Astrocyte of the cerebellum (primary cell): ENCODE measurements around the gene CDH4.

Experiments
- DNase-seq: peaks from one replicate; pipeline ENCODE4 v3.0.0-alpha.2; 2011; ENCODE audit warnings: low read depth
- H3K4me3 ChIP-seq: 2 replicates; pipeline ENCODE4 v1.5.1; 2011; ENCODE audit warnings: mild to moderate bottlenecking, low read depth, low read length, moderate library complexity
- CTCF ChIP-seq: IDR thresholded peaks from 2 replicates; pipeline ENCODE4 v1.5.1; 2012; ENCODE audit warnings: low read length, low read depth, moderate library complexity, mild to moderate bottlenecking; ENCODE audit errors: missing control alignments
- in situ Hi-C: cut with HindIII; loops from 2 replicates; pipeline ENCODE4 v1.10.0; 2017; ENCODE audit warnings: low sequenced_read_pairs

CDH4 gene

GRCh38 chr20:61949363-61949713 is 697.3 kb downstream of the CDH4 start:
- H3K4me3 ChIP-seq = no peak overlapping the region
- in situ Hi-C loops = no loop called here
- DNase-seq = no peak
- TF ChIP-seq CTCF = no peak

GRCh38 chr20:61949714-61950640 is 697.9 kb downstream of the CDH4 start:
- no peak for DNase-seq
- in situ Hi-C loops = no loop called here
- no peak overlapping the region for H3K4me3 ChIP-seq
- no peak for TF ChIP-seq CTCF

GRCh38 chr20:61950641-61951071 is 698.6 kb downstream of the CDH4 start:
- no peak for DNase-seq
- no peak for TF ChIP-seq CTCF
- H3K4me3 ChIP-seq = no peak overlapping the region
- in situ Hi-C loops = no loop called here

- in situ Hi-C loops = no loop called here
These were observed 699.9 kb downstream of the CDH4 start for GRCh38 chr20:61951695-61952533.

GRCh38 chr20:61953037-61954021 is 701.3 kb downstream of the CDH4 start:
- no peak for TF ChIP-seq CTCF
- no peak for DNase-seq
- in situ Hi-C loops = no loop called here
- no peak overlapping the region for H3K4me3 ChIP-seq

More at GRCh38 chr20:61951695-61952533, 699.9 kb downstream of the CDH4 start:
- no peak for DNase-seq
- TF ChIP-seq CTCF = no peak
- H3K4me3 ChIP-seq = no peak overlapping the region
